PC-3 (cell line): Measurements from ENCODE around the gene ASB2. TPM values are rescaled to one million over a fixed set of nuclear protein-coding genes. Genes with fewer than 3 reads are reported as not detected.

Experiments used
- ATAC-seq: fragments of 200-7000 bp; cut with Tn5 transposase; 2 replicates; pipeline ENCODE4 v1.9.1; 2020; ENCODE audit warnings: mild to moderate bottlenecking, moderate library complexity
- BruUV-seq: library from RNA; stranded (reverse); fragments of 400-500 nt; replicated peaks from 2 replicates; lab custom pipeline; 2021; lab: Mats Ljungman, UMichigan
- CTCF ChIA-PET: fragments of 300-600 bp; sonication (Branson Sonifier 250); formaldehyde crosslinking; loops from one replicate; lab custom pipeline; 2022; ENCODE audit warnings: antibody characterized with exemption; lab: Charles Lee
- POLR2A ChIA-PET: fragments of 300-600 bp; sonication (Branson Sonifier 250); formaldehyde crosslinking; loops from one replicate; lab custom pipeline; 2022; ENCODE audit warnings: antibody characterized with exemption; ENCODE audit not compliant: unreplicated experiment; lab: Charles Lee
- DNase-seq: peaks from one replicate; pipeline ENCODE4 v3.0.0-alpha.2; 2015
- H2AFZ ChIP-seq: fragments of 300-600 bp; sonication (generic); 2 replicates; pipeline ENCODE4 v1.6.0; 2016; ENCODE audit warnings: antibody characterized with exemption, low read length
- H3F3A ChIP-seq: fragments of 300-600 bp; sonication (generic); one replicate; pipeline ENCODE4 v1.6.0; 2017; ENCODE audit warnings: antibody characterized with exemption, low read length, control low read depth, mild to moderate bottlenecking; ENCODE audit not compliant: unreplicated experiment
- H3K27ac ChIP-seq: fragments of 300-600 bp; sonication (generic); 2 replicates; pipeline ENCODE4 v1.5.1; 2016; ENCODE audit warnings: mild to moderate bottlenecking, low read length
- H3K27me3 ChIP-seq: fragments of 300-600 bp; sonication (generic); 2 replicates; pipeline ENCODE4 v1.6.1; 2016; ENCODE audit warnings: low read length, mixed read lengths
- H3K36me3 ChIP-seq: fragments of 300-600 bp; sonication (generic); 2 replicates; pipeline ENCODE4 v1.6.1; 2016; ENCODE audit warnings: low read depth, mixed run types, low read length, mixed read lengths
- H3K4me1 ChIP-seq: fragments of 300-600 bp; sonication (generic); 2 replicates; pipeline ENCODE4 v1.5.1; 2016; ENCODE audit warnings: low read length; ENCODE audit not compliant: insufficient read depth
- H3K4me2 ChIP-seq: fragments of 300-600 bp; sonication (generic); 2 replicates; pipeline ENCODE4 v1.6.0; 2016; ENCODE audit warnings: low read length
- H3K4me3 ChIP-seq: fragments of 300-600 bp; sonication (generic); 2 replicates; pipeline ENCODE4 v1.5.1; 2016; ENCODE audit warnings: mild to moderate bottlenecking, low read length, mixed read lengths
- H3K79me2 ChIP-seq: fragments of 300-600 bp; sonication (generic); 2 replicates; pipeline ENCODE4 v1.6.1; 2017; ENCODE audit warnings: low read length, mixed read lengths
- H3K9ac ChIP-seq: fragments of 300-600 bp; sonication (generic); 2 replicates; pipeline ENCODE4 v1.6.0; 2016; ENCODE audit warnings: mild to moderate bottlenecking, low read length
- H3K9me2 ChIP-seq: fragments of 300-600 bp; sonication (generic); replicated peaks from 2 replicates; pipeline ENCODE4 v1.6.1; 2016; ENCODE audit warnings: mixed run types, low read length, mixed read lengths
- H3K9me3 ChIP-seq: fragments of 300-600 bp; sonication (generic); 2 replicates; pipeline ENCODE4 v1.6.1; 2016; ENCODE audit warnings: low read length, mixed read lengths
- H4K20me1 ChIP-seq: fragments of 300-600 bp; sonication (generic); 2 replicates; pipeline ENCODE4 v1.6.1; 2016; ENCODE audit warnings: low read length, mixed read lengths
- EZH2 ChIP-seq: fragments of 300-600 bp; sonication (generic); IDR thresholded peaks from one replicate; pipeline ENCODE4 v1.6.1; 2017; ENCODE audit warnings: antibody characterized with exemption, mild to moderate bottlenecking, low read length; ENCODE audit not compliant: unreplicated experiment
- EZH2phosphoT487 ChIP-seq: fragments of 300-600 bp; sonication (generic); IDR thresholded peaks from 2 replicates; pipeline ENCODE4 v1.6.1; 2018; ENCODE audit warnings: mild to moderate bottlenecking, antibody characterized with exemption, low read length, borderline replicate concordance
- intact Hi-C: fragments of 100-400 bp; cut with micrococcal nuclease; formaldehyde crosslinking; loops from 2 replicates; pipeline ENCODE4 v1.9.0; 2023
- total RNA-seq: library from RNA; depleted of rRNA; stranded (reverse); fragments of >200 nt; gene quantifications from 2 replicates; pipeline ENCODE4 v1.2.3, GENCODE V29; 2014
- TF ChIP-seq, protein P1 (sequence below): fragments of 300-600 bp; sonication (generic); conservative IDR thresholded peaks from 2 replicates; pipeline ENCODE4 v1.5.1; 2017; ENCODE audit warnings: antibody characterized with exemption, low read depth, mild to moderate bottlenecking, low read length

ASB2 gene
- total RNA-seq, 1 experiment from 2014 or later, result 0.22 TPM

DNA sequence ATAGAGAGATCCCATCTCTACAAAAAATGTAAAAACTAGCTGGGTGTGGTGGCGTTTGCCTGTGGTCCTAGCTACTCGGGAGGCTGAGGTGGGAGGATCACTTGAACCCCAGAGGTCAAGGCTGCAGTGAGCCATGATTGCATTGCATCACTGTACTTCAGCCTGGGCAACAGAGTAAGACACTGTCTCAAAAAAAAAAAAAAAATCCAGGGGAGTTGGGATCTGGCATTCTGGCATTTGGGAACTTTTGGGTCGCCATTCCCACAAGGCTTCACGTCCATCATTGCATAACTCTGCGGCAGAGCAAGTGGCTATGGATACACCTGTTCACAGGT is 83.9 kb downstream of the ASB2 start:
- Histone ChIP-seq H3K36me3 (no peaks in the 10 kb centered on the region), H3F3A (no peaks in the 10 kb centered on the region), H3K27ac (no peak overlapping the region), H3K9me3 (no peaks in the 10 kb centered on the region), H4K20me1 (no peaks in the 10 kb centered on the region), H3K4me3 (no peak overlapping the region), H3K4me1 (no peaks in the 10 kb centered on the region), H3K4me2 (no peak overlapping the region), H3K9ac (no peak overlapping the region), H3K9me2 (no peaks in the 10 kb centered on the region), H2AFZ (no peak overlapping the region), H3K27me3 (peaks cover 63% of the 10 kb centered on the region), H3K79me2 (no peaks in the 10 kb centered on the region)
- ChIA-PET CTCF (no interaction called here), POLR2A (no interaction called here)
- TF ChIP-seq EZH2phosphoT487 (no peak), EZH2 (no peak)
- TF ChIP-seq, protein P1, sequence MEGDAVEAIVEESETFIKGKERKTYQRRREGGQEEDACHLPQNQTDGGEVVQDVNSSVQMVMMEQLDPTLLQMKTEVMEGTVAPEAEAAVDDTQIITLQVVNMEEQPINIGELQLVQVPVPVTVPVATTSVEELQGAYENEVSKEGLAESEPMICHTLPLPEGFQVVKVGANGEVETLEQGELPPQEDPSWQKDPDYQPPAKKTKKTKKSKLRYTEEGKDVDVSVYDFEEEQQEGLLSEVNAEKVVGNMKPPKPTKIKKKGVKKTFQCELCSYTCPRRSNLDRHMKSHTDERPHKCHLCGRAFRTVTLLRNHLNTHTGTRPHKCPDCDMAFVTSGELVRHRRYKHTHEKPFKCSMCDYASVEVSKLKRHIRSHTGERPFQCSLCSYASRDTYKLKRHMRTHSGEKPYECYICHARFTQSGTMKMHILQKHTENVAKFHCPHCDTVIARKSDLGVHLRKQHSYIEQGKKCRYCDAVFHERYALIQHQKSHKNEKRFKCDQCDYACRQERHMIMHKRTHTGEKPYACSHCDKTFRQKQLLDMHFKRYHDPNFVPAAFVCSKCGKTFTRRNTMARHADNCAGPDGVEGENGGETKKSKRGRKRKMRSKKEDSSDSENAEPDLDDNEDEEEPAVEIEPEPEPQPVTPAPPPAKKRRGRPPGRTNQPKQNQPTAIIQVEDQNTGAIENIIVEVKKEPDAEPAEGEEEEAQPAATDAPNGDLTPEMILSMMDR, result no peak
- intact Hi-C loops, result no loop called here
- no TSS peak for BruUV-seq
- ATAC-seq, result no peak
- DNase-seq, result no peak

DNA sequence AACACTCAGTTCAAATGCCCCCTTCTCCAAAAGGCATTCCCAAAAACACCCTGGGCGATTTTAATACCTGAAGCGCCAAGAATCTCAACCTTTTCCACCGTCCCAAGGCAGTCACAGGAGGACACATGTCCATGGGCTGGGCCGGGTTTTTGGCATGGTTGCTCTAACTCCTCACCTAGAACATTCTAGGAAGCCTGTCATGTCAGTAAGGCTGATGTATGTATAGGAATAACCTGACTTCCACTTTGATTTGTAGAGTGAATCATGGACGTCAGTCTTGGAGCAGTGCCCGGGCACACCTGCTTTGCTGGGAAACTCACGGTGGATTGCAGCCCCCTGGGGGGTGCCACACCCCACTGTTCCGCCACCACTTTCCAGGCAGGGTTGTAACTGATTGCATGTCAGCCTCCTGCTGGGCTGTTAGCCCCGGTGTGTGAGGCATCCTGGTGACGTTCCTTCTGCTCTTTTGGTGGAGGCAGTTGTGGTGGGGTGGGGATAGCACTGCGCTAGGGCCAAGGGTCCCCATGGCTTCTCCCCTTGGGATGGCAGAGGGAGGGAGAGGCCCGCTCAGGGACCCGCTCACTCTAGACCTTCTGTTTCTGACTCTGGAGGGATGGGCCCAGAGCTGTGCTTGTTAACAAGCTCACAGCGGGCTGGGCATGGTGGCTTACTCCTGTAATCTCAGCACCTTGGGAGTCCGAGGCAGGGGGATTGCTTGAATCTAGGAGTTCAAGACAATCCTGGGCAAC is 84.4 kb downstream of the ASB2 start:
- Histone ChIP-seq H3K9ac (no peak overlapping the region), H3K9me2 (no peaks in the 10 kb centered on the region), H3K9me3 (no peaks in the 10 kb centered on the region), H3K27ac (no peak overlapping the region), H3K4me1 (no peaks in the 10 kb centered on the region), H4K20me1 (no peaks in the 10 kb centered on the region), H3K4me3 (no peak overlapping the region), H3K36me3 (no peaks in the 10 kb centered on the region), H3F3A (no peaks in the 10 kb centered on the region), H3K4me2 (no peak overlapping the region), H3K27me3 (peaks cover 63% of the 10 kb centered on the region), H2AFZ (no peak overlapping the region), H3K79me2 (no peaks in the 10 kb centered on the region)
- ChIA-PET CTCF (no interaction called here), POLR2A (no interaction called here)
- no TSS peak for BruUV-seq
- TF ChIP-seq, protein P1, result no peak
- TF ChIP-seq EZH2 (no peak), EZH2phosphoT487 (no peak)
- ATAC-seq, result no peak
- peak; percentile 7 for DNase-seq
- intact Hi-C loops, result no loop called here

DNA sequence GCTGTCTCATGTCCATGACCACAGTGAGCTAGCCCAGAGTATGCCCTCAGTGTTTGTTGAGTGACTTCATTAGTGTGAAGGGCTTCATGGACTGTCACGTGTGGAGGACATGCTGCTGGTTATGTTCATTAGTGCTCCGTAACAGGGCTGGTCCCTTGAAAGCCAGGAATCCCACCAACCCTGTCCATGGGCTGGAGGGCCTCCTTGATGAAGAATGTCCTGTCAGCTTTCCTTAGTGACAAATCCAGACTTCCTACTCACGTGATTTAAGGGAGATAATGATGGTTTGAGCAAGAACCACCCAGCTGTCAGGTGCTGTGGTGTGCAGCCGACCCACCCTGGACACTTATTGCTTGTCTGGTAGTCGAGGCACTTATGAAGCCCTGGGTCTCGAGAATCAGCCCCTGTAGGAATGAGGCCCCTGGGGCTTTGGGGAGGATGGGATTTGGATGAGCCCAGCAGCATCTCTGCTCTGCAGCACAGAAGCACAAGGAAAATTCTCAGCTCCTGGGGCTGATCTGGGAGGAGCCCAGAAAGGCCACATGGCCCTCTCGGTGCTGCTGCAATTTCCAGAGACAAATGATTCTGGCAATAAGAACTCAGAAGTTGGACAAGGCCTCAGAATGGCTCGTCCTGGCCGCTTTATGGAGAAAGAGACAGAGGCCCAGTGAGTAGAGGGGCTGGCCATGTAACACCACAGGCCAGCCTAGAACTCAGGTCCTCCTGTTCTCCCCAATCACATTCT is 86.5 kb downstream of the ASB2 start:
- no peak for DNase-seq

More for the DNA sequence above, 86.5 kb downstream of the ASB2 start:
- Histone ChIP-seq H3K4me2 (no peak overlapping the region), H3K27ac (no peak overlapping the region), H4K20me1 (no peaks in the 10 kb centered on the region), H3K4me1 (no peaks in the 10 kb centered on the region), H3K9me3 (no peaks in the 10 kb centered on the region), H3K27me3 (peaks cover 62% of the 10 kb centered on the region), H2AFZ (no peak overlapping the region), H3F3A (no peaks in the 10 kb centered on the region), H3K9ac (no peak overlapping the region), H3K9me2 (no peaks in the 10 kb centered on the region), H3K36me3 (no peaks in the 10 kb centered on the region), H3K79me2 (no peaks in the 10 kb centered on the region), H3K4me3 (no peak overlapping the region)
- intact Hi-C loops, result no loop called here
- no peak for ATAC-seq
- POLR2A ChIA-PET, result no interaction called here
- CTCF ChIA-PET, result no interaction called here
- TF ChIP-seq EZH2 (no peak), EZH2phosphoT487 (no peak)
- TF ChIP-seq, protein P1, result no peak
- no TSS peak for BruUV-seq
